Nephron progenitor cell (in vitro differentiated cells): Measurements from ENCODE around the gene CYP46A1.
A peak's percentile ranks its signal among the peaks of the same experiment; 100 is the strongest.

Experiments
- DNase-seq: peaks from one replicate; pipeline ENCODE4 v3.0.0; 2021
- H3K27ac Mint-ChIP-seq: 2 replicates; pipeline ENCODE4 v1.8.0; 2021; ENCODE audit warnings: mild to moderate bottlenecking, moderate library complexity, mixed read lengths
- H3K27me3 Mint-ChIP-seq: 2 replicates; pipeline ENCODE4 v1.8.0; 2021; ENCODE audit warnings: mild to moderate bottlenecking, low read depth, mixed read lengths; ENCODE audit not compliant: poor library complexity
- H3K36me3 Mint-ChIP-seq: 2 replicates; pipeline ENCODE4 v1.8.0; 2021; ENCODE audit warnings: low read depth, mixed read lengths
- H3K4me1 Mint-ChIP-seq: 2 replicates; pipeline ENCODE4 v1.8.0; 2021; ENCODE audit warnings: mixed read lengths
- H3K4me3 Mint-ChIP-seq: 2 replicates; pipeline ENCODE4 v1.8.0; 2021; ENCODE audit warnings: mild to moderate bottlenecking, moderate library complexity, mixed read lengths
- H3K9me3 Mint-ChIP-seq: 2 replicates; pipeline ENCODE4 v1.8.0; 2021; ENCODE audit warnings: mild to moderate bottlenecking, moderate library complexity, mixed read lengths
- TF ChIP-seq, protein P1 (sequence below): fragments of 200-600 bp; sonication (generic); IDR thresholded peaks from 2 replicates; pipeline ENCODE4 v1.5.0; 2021; ENCODE audit warnings: antibody characterized with exemption

CYP46A1 gene

DNA sequence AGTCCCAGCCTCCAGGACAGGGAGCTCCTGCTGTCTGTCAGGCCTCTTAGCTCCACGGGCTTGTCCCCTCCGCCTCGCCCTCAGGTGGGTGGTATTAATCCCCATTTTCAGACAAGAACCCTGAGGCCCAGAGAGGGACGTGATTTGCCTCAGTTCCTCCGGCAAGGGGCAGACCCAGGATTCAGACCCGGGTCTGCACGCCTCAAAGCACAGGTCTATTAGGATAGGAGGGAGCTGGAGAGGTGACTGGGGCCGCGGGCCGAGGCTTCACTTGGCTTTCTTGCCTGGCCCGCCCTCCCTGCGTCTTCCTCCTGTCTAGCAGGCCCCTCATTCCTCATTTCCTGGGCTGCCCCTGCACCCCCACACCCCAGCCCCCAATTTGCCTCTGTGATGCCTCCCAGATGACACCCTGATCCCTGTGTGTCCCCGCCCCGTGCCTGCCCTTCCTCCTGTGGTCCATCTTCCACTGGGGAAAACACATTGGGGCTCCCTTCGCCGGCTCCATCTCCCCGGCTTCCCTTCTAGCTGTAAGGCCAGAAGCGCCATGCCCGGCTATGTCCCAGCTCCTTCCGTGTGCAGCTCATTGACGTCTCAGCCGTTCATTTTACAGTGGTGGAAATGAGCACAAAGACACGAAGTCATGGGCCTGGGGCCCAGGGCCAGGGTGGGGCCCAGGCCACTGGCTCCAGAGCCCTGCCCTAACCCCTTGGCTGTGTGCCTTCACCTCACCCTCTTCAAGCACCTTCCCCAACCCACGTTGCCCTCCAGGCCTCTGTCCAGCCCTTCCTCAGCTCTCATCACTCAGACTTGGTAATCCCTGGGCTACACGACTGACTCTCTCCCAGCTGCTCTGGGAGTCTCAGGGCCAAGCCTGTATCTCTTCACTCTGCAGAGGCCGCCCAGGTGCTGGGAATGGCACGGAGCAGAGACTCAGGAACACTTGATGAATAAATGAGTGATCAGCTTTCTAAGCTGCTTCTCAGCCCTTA, 15.5 kb upstream of the CYP46A1 start:
- TF ChIP-seq, protein P1, sequence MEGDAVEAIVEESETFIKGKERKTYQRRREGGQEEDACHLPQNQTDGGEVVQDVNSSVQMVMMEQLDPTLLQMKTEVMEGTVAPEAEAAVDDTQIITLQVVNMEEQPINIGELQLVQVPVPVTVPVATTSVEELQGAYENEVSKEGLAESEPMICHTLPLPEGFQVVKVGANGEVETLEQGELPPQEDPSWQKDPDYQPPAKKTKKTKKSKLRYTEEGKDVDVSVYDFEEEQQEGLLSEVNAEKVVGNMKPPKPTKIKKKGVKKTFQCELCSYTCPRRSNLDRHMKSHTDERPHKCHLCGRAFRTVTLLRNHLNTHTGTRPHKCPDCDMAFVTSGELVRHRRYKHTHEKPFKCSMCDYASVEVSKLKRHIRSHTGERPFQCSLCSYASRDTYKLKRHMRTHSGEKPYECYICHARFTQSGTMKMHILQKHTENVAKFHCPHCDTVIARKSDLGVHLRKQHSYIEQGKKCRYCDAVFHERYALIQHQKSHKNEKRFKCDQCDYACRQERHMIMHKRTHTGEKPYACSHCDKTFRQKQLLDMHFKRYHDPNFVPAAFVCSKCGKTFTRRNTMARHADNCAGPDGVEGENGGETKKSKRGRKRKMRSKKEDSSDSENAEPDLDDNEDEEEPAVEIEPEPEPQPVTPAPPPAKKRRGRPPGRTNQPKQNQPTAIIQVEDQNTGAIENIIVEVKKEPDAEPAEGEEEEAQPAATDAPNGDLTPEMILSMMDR = no peak
- peaks cover 79% of the 10 kb centered on the region for H3K4me1 Mint-ChIP-seq
- H3K9me3 Mint-ChIP-seq = no peaks in the 10 kb centered on the region
- H3K27ac Mint-ChIP-seq = peak overlapping the region; percentile 64
- H3K4me3 Mint-ChIP-seq = no peak overlapping the region
- H3K36me3 Mint-ChIP-seq = no peaks in the 10 kb centered on the region
- H3K27me3 Mint-ChIP-seq = peaks cover 10% of the 10 kb centered on the region
- no peak for DNase-seq

DNA sequence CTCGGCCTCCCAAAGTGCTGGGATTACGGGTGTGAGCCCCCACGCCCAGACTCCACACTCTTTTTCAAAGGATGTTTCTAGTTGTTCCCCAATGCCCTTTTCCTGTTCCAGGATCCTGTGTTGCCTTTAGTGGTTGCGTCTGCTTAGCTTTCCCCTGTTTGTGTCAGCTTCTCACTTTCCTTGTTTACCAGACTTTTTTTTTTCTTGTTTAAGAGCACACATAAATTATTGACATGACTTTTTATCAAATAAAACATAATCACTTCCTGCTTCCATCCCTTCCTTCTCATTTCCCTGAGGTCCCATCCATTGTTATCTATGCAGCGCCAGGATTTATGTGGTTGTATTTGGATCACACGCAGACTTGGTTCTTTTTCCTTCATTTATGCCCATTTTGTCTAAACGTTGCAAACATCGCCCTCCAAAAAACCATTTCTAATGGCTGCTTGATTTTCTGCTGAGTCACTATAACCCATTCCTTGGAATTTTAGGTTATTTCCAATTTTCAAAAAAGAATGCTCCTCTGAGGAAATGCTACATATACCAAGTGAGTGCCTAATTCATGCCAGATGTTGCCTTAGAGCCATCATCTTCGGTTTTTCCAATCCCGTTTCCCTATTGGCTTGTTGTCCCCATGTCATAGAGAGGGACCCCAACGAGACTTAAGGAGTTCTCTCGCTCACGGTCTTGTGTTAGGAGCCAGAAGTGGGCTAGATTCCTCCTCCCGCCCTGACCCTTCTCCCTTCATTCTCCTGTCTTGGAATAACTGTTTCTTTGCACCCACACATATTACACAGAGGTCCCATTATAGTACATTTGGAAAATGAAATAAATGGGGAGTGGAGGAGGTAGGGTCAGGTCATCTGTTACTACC, 13.5 kb upstream of the CYP46A1 start:
- H3K27me3 Mint-ChIP-seq = peaks cover 7% of the 10 kb centered on the region
- H3K27ac Mint-ChIP-seq = peak overlapping the region; percentile 58
- no peak for DNase-seq
- no peak overlapping the region for H3K4me3 Mint-ChIP-seq
- H3K36me3 Mint-ChIP-seq = no peaks in the 10 kb centered on the region
- TF ChIP-seq, protein P1 = no peak
- no peaks in the 10 kb centered on the region for H3K9me3 Mint-ChIP-seq
- peaks cover 61% of the 10 kb centered on the region for H3K4me1 Mint-ChIP-seq

GRCh38 chr14:99671235-99672224, 12.6 kb upstream of the CYP46A1 start:
- Mint-ChIP-seq H3K27me3 (peaks cover 7% of the 10 kb centered on the region), H3K4me1 (peaks cover 54% of the 10 kb centered on the region), H3K36me3 (no peaks in the 10 kb centered on the region), H3K9me3 (no peaks in the 10 kb centered on the region), H3K27ac (peak overlapping the region; percentile 90), H3K4me3 (no peak overlapping the region)
- TF ChIP-seq, protein P1 = no peak
- no peak for DNase-seq

DNA sequence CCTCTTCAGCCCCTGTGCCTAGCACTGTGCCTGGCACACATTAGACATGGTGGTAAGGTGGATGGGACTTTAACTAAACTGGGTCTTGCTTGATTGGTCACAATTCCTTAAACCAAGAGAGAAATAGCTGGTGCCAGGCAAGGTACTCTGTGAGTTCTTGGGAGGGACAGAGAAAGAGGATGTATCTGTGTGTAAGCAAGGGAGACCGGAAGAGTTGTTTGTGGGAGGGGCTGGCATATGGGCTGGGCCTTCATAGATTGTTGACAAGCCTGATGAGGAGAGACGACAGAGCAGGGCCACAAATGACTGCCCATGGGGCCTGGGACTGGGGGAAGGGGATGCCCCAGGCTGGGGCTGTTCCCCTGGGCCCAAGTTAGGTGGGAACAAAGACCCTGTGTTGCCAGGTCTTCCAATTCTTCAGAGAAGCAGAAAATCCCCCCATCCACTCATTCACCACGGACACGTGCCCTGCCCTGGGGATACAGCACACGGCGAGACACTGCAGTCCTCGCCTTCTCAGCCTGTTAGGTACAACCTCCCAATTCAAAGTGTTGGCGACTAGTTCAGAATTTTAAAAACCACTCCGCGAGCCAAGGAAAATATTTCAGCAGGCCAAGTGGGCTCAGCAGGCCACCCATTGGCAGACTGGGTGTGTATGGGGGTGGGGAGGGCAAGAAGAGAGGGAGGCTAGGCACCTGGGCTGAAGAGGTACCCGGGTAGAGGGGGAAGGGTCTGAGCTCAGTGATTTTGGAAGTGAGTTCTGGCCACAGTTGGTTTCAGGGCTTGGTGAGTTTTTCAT, 11.4 kb upstream of the CYP46A1 start:
- H3K36me3 Mint-ChIP-seq = no peaks in the 10 kb centered on the region
- peaks cover 4% of the 10 kb centered on the region for H3K27me3 Mint-ChIP-seq
- H3K27ac Mint-ChIP-seq = peak overlapping the region; percentile 25
- no peaks in the 10 kb centered on the region for H3K9me3 Mint-ChIP-seq
- TF ChIP-seq, protein P1 = no peak
- DNase-seq = no peak
- no peak overlapping the region for H3K4me3 Mint-ChIP-seq
- H3K4me1 Mint-ChIP-seq = peaks cover 47% of the 10 kb centered on the region
